Measurements from ENCODE around the gene COL11A1.

The COL11A1 gene

GRCh38 chr1:102884238-102884637, 224.1 kb downstream of the COL11A1 start:
- no peaks in the 10 kb centered on the region for H3K4me1 ChIP-seq (ENCODE audit: control insufficient read depth, insufficient read depth, low read length)
- TF ChIP-seq ZNF837 (tag by site-specific recombination; IDR thresholded peaks at IDR 0.05) (no peak), ZNF248 (tag by site-specific recombination; IDR thresholded peaks at IDR 0.05) (no peak), ZNF114 (tag by site-specific recombination; IDR thresholded peaks at IDR 0.05) (no peak), ZNF18 (tag by site-specific recombination; IDR thresholded peaks at IDR 0.05) (no peak), PRDM4 (tag by site-specific recombination; IDR thresholded peaks at IDR 0.05) (no peak), EGR2 (tag by site-specific recombination; IDR thresholded peaks at IDR 0.05; ENCODE audit: low read depth) (no peak), ZNF664 (tag by site-specific recombination; IDR thresholded peaks at IDR 0.05) (no peak), ZNF26 (tag by site-specific recombination; IDR thresholded peaks at IDR 0.05) (no peak), ZNF223 (tag by site-specific recombination; IDR thresholded peaks at IDR 0.05) (no peak), ZNF555 (tag by site-specific recombination; conservative IDR thresholded peaks at IDR 0.05) (no peak), ZBTB26 (tag by site-specific recombination; optimal IDR thresholded peaks at IDR 0.05) (no peak), ZBTB49 (tag by site-specific recombination; IDR thresholded peaks at IDR 0.05; ENCODE audit: low read depth) (no peak), ZIC2 (tag by site-specific recombination; IDR thresholded peaks at IDR 0.05) (no peak), ZNF449 (tag by site-specific recombination; IDR thresholded peaks at IDR 0.05) (no peak), INSM2 (tag by site-specific recombination; IDR thresholded peaks at IDR 0.05) (no peak), ZNF311 (tag by site-specific recombination; IDR thresholded peaks at IDR 0.05; ENCODE audit: borderline replicate concordance) (no peak)
- H3K27ac ChIP-seq (ENCODE audit: extremely low read depth, low read depth, low read length) = no peak overlapping the region
- H3K4me3 ChIP-seq (ENCODE audit: low read depth, low read length) = no peak overlapping the region
- no peaks in the 10 kb centered on the region for H3K36me3 ChIP-seq (ENCODE audit: control insufficient read depth in 2 of 2, insufficient read depth in 1 of 2, low read length in 2 of 2)
- POLR2A ChIA-PET = no interaction called here
- H3K9me3 ChIP-seq (ENCODE audit: control insufficient read depth, insufficient read depth, low read depth, low read length) = no peaks in the 10 kb centered on the region
- CTCF ChIA-PET = interaction anchor here (0.5 to 0.9 kb wide), 2 partner anchors 10 to 335 kb away, joined by 3 read pairs; no protein-coding TSS in a partner anchor
